ENCODE data around the gene PLXNA2.

GRCh38 chr1:208216062-208216461 lies 28.1 kb downstream of the PLXNA2 start:
- TF ChIP-seq CTCF (IDR thresholded peaks at IDR 0.05) (no peak), EP300 (IDR thresholded peaks at IDR 0.05) (no peak), POLR2A (IDR thresholded peaks at IDR 0.05; ENCODE audit: low read depth) (no peak), POLR2AphosphoS5 (IDR thresholded peaks at IDR 0.05) (no peak)
